Neural cell (in vitro differentiated cells): ENCODE measurements around the gene ZC3H4. TPM values are rescaled to one million over a fixed set of nuclear protein-coding genes. Genes with fewer than 3 reads are reported as not detected.

Experiments used
- H2AFZ ChIP-seq: fragments of 200-600, 300-800 bp; sonication (generic), shearing (Covaris generic); 2 replicates; pipeline ENCODE4 v1.6.0; 2014; ENCODE audit warnings: low read depth, mild to moderate bottlenecking, antibody characterized with exemption, low read length, moderate library complexity
- H3F3A ChIP-seq: fragments of 200-600 bp; shearing (Covaris generic); 2 replicates; pipeline ENCODE4 v1.6.1; 2016; ENCODE audit warnings: mild to moderate bottlenecking, moderate library complexity, mixed read lengths, antibody characterized with exemption, low read length; ENCODE audit not compliant: insufficient read depth, poor library complexity, severe bottlenecking
- H3K27ac ChIP-seq: fragments of 200-600, 300-800 bp; sonication (generic), shearing (Covaris generic); 2 replicates; pipeline ENCODE4 v1.5.1; 2014; ENCODE audit warnings: mild to moderate bottlenecking, low read length, moderate library complexity
- H3K27me3 ChIP-seq: fragments of 300-800, 200-600 bp; sonication (generic), shearing (Covaris generic); 2 replicates; pipeline ENCODE4 v1.6.0; 2014; ENCODE audit warnings: mild to moderate bottlenecking, low read depth, low read length, moderate library complexity; ENCODE audit not compliant: insufficient read depth
- H3K36me3 ChIP-seq: fragments of 300-800, 200-600 bp; sonication (generic), shearing (Covaris generic); 2 replicates; pipeline ENCODE4 v1.5.1; 2014; ENCODE audit warnings: mild to moderate bottlenecking, antibody characterized with exemption, low read length, moderate library complexity; ENCODE audit not compliant: insufficient read depth
- H3K4me2 ChIP-seq: fragments of 300-800, 200-600 bp; sonication (generic), shearing (Covaris generic); 2 replicates; pipeline ENCODE4 v1.6.0; 2014; ENCODE audit warnings: mild to moderate bottlenecking, low read length
- H3K4me3 ChIP-seq: fragments of 300-800, 200-600 bp; sonication (generic), shearing (Covaris generic); 2 replicates; pipeline ENCODE4 v1.5.1; 2014; ENCODE audit warnings: mild to moderate bottlenecking, low read length, moderate library complexity
- H3K79me2 ChIP-seq: fragments of 200-600 bp; shearing (Covaris generic); replicated peaks from 2 replicates; pipeline ENCODE4 v1.6.0; 2014; ENCODE audit warnings: mild to moderate bottlenecking, low read length, moderate library complexity; ENCODE audit not compliant: insufficient read depth
- H3K9ac ChIP-seq: fragments of 300-800, 200-600 bp; sonication (generic), shearing (Covaris generic); 2 replicates; pipeline ENCODE4 v1.6.1; 2016; ENCODE audit warnings: mild to moderate bottlenecking, low read length, mixed read lengths
- H3K9me2 ChIP-seq: fragments of 200-600 bp; shearing (Covaris generic); 2 replicates; pipeline ENCODE4 v1.6.1; 2016; ENCODE audit warnings: mild to moderate bottlenecking, low read length, mixed read lengths; ENCODE audit not compliant: insufficient read depth
- H3K9me3 ChIP-seq: fragments of 200-600, 300-800 bp; sonication (generic), shearing (Covaris generic); 2 replicates; pipeline ENCODE4 v1.6.1; 2016; ENCODE audit warnings: mild to moderate bottlenecking, mixed run types, low read length, moderate library complexity, mixed read lengths
- H4K20me1 ChIP-seq: fragments of 200-600 bp; shearing (Covaris generic); 2 replicates; pipeline ENCODE4 v1.6.1; 2016; ENCODE audit warnings: mild to moderate bottlenecking, mixed run types; ENCODE audit not compliant: insufficient read depth
- CTCF ChIP-seq: fragments of 450-650 bp; IDR thresholded peaks from 2 replicates; pipeline ENCODE4 v1.5.1; 2014; ENCODE audit warnings: antibody characterized with exemption, mild to moderate bottlenecking, moderate library complexity; ENCODE audit not compliant: poor library complexity, severe bottlenecking
- EP300 ChIP-seq: fragments of 450-650 bp; conservative IDR thresholded peaks from 2 replicates; pipeline ENCODE4 v1.6.1; 2014; ENCODE audit warnings: antibody characterized with exemption, mild to moderate bottlenecking, moderate library complexity; ENCODE audit not compliant: poor library complexity, severe bottlenecking
- EZH2 ChIP-seq: fragments of 200-600, 300-800 bp; shearing (Covaris generic), sonication (generic); IDR thresholded peaks from 2 replicates; pipeline ENCODE4 v1.6.1; 2014; ENCODE audit warnings: antibody characterized with exemption, low read length, borderline replicate concordance, mild to moderate bottlenecking; ENCODE audit not compliant: insufficient read depth, poor library complexity, severe bottlenecking
- MXI1 ChIP-seq: fragments of 450-650 bp; conservative IDR thresholded peaks from 2 replicates; pipeline ENCODE4 v1.6.1; 2014; ENCODE audit warnings: antibody characterized with exemption, mild to moderate bottlenecking; ENCODE audit not compliant: poor library complexity, severe bottlenecking
- POLR2AphosphoS5 ChIP-seq: IDR thresholded peaks from 2 replicates; pipeline ENCODE4 v1.6.1; 2012
- RAD21 ChIP-seq: fragments of 450-650 bp; conservative IDR thresholded peaks from 2 replicates; pipeline ENCODE4 v1.6.1; 2014; ENCODE audit warnings: antibody characterized with exemption, mild to moderate bottlenecking, moderate library complexity
- REST ChIP-seq: IDR thresholded peaks from 2 replicates; pipeline ENCODE4 v1.6.1; 2012; ENCODE audit warnings: borderline replicate concordance
- SMC3 ChIP-seq: fragments of 450-650 bp; conservative IDR thresholded peaks from 2 replicates; pipeline ENCODE4 v1.6.1; 2014; ENCODE audit warnings: antibody characterized with exemption, mild to moderate bottlenecking, moderate library complexity; ENCODE audit not compliant: poor library complexity
- TAF1 ChIP-seq: IDR thresholded peaks from 2 replicates; pipeline ENCODE4 v1.6.1; 2012; ENCODE audit warnings: low read depth
- polyA plus RNA-seq: library from polyadenylated mRNA; depleted of rRNA; stranded (reverse); fragments of >200 nt; gene quantifications from 2 replicates; pipeline ENCODE4 v1.2.3, GENCODE V29; 2014

ZC3H4 gene
- polyA plus RNA-seq, 1 donor from 2014 or later: 5.1 TPM

GRCh38 chr19:47151627-47152026 is 38.1 kb upstream of the ZC3H4 start:
- no peaks in the 10 kb centered on the region for H3K9me3 ChIP-seq
- H2AFZ ChIP-seq: no peak overlapping the region
- no peak overlapping the region for H3K4me2 ChIP-seq
- TF ChIP-seq MXI1: no peak
- TF ChIP-seq SMC3: no peak
- TF ChIP-seq EP300: no peak
- TF ChIP-seq CTCF: no peak
- H3K4me3 ChIP-seq: no peak overlapping the region
- H3K27ac ChIP-seq: no peak overlapping the region
- no peaks in the 10 kb centered on the region for H4K20me1 ChIP-seq
- H3K9ac ChIP-seq: no peak overlapping the region
- H3K27me3 ChIP-seq: no peaks in the 10 kb centered on the region
- H3K79me2 ChIP-seq: no peaks in the 10 kb centered on the region
- H3F3A ChIP-seq: no peaks in the 10 kb centered on the region
- peaks cover 5% of the 10 kb centered on the region for H3K36me3 ChIP-seq
- H3K9me2 ChIP-seq: no peaks in the 10 kb centered on the region

GRCh38 chr19:47146920-47147319 is 33.3 kb upstream of the ZC3H4 start:
- H3K27ac ChIP-seq: no peak overlapping the region
- no peak overlapping the region for H3K4me2 ChIP-seq
- no peak overlapping the region for H2AFZ ChIP-seq
- H3K36me3 ChIP-seq: no peaks in the 10 kb centered on the region
- no peaks in the 10 kb centered on the region for H3F3A ChIP-seq
- H3K9me3 ChIP-seq: no peaks in the 10 kb centered on the region
- TF ChIP-seq EZH2: no peak
- TF ChIP-seq MXI1: no peak
- no peak for TF ChIP-seq RAD21
- no peak for TF ChIP-seq POLR2AphosphoS5
- no peak for TF ChIP-seq SMC3
- no peak for TF ChIP-seq TAF1
- no peak for TF ChIP-seq REST
- no peak for TF ChIP-seq EP300
- no peak for TF ChIP-seq CTCF
- H4K20me1 ChIP-seq: no peaks in the 10 kb centered on the region
- no peaks in the 10 kb centered on the region for H3K27me3 ChIP-seq
- no peaks in the 10 kb centered on the region for H3K9me2 ChIP-seq
- no peak overlapping the region for H3K4me3 ChIP-seq
- no peak overlapping the region for H3K9ac ChIP-seq
- peaks cover 1% of the 10 kb centered on the region for H3K79me2 ChIP-seq
